NCI-H1092 treated with DMSO at 0.1 percent for 48 hours (cell line): ENCODE results near the gene PMM2.
"Not testable (repeated sequence)": the region's sequence is repeated elsewhere in the genome, so short reads cannot be mapped to it uniquely, and the experiment has no call there.

Experiments used
- DNase-seq: peaks from one replicate; lab custom pipeline; 2025; lab: John Stamatoyannopoulos, UW

The PMM2 gene

DNA sequence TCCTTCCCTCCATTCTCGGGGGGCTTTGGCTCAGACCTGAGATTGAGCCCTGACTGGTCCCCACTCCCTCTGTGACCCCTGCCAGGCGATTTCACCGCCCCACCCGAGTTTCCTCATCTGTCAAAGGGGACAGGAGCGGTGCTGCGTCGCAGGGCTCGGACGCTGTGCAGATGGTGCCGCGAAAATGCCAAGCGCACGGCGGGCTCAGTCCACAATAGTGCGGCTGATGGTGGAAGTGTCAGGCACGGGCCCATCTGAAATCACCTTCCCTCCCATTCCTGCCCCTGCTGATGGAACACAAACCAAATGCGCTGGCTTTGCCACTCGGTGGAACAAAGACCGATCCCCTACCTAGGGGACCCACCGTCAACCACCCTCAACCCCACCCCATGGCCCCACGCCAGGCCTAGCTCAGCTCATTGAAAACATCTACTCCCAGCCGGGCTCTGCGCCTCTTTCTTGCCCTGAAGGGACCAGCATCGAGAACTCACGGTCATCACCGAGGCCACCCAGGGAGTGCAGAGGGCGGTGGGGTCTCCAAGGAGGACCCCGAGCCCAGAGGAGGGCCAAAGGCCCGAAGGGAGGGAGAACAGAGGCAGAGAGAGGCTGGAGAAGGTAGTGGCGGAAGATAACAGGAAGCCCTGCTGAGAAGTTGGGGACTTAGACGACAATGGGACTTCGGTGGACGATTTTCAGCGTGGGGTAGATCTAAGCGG lies 69.7 kb downstream of the PMM2 start:
- peak; percentile 61 for DNase-seq

DNA sequence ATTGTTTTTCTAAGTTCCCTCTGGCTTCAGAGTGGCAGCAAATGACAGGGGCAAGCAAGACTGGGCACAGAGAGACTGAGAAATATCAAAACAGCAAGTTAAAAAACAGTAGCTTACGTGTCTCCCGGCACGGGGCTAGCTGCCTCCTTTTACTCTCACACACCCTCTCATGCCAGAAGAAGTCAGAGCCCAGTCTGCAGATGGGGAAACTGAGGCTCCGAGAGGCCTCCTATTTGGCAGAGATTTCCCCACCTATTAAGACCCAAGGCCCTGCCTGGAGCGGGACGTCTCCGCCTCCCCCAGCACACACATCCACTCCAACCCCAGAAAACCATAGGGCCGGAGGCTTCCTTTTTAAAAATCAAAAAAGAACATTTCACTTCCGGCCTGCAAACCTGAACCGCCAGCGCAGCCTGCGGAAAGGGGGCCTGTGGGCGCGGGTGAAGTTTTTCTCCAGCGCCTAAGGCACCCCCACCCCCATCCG lies 70.3 kb downstream of the PMM2 start:
- no peak for DNase-seq

DNA sequence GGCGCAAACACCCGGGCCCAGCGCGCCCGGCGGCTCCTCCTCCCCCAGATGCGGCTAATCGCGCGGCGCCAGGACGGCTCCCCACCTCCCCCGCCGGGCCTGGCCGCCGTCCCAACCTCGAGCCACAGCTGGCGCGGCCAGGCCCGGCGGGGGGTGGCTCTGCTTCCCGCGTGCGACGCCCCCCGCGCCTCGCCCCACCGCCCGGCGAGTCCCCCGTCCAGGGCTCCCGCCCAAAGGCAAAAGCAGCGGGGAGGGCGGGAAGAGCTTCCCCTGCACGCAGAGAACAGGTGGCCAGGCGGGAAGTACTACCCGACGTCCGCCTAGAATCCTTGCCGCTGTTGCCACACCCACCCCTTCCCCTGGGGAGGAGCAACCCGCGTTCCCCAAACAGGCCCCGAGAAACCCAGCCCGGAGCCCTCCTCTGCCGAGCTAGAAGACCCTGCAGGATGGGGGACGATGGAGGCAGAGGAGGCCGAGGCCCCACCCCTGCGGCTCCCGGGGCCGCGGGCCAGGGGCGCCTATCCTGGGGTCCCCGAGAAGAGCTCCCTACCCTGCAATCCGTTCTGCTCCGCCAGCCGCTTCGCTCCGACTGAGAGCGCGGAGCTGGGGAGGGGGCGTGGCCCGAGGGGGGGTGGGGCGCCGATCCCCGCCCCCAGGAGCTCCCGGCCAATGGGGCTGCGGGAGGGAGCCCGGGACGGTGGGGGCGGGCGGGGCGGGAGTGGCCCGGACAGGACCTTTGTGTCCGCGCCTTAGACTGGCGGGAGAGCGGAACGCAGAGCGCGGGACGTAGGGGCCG lies 71.0 kb downstream of the PMM2 start, which contains the start of gene CARHSP1:
CARHSP1 (minus strand) TSS at position 591 of the 796 bp plus-strand sequence. CDS start 9,678 bp downstream, outside the sequence.
- DNase-seq: peak; percentile 88

DNA sequence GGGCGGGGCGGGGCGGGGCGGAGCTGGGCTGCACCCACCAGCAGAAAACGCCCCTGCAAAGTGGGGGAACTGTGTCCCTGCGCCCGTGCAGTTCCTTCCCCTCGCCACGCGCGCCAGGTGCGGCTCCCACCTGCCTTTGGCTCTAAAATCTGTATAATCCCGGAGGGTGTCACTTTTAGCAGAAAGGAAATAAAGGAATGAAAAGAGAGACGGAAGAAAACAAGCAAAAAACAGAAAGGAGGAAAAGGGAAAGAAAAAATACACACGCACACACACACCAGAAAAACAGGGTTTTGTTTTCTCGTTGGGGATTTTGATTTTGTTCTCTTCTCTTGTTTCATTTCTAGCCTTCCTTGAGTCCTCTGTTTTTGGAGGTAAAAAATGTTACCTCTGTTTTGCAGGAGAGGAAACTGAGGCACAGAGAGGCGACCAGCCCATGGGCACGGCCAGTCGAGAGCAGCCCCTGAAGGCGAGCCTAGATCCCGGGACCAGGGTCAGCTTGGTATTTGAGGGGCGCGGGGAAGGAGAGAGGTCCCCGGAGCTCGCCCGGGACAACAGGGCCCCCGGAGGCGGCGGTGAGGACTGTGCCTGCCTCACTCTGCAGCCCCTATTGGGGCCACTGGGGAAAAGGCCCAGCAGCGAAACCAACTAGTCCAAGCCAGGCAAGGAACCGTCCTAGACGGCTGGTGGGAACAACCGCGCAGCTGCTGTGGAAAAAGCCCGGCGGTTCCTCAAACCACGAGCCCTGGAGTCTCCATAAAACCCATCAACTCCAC lies 71.8 kb downstream of the PMM2 start:
- DNase-seq: no peak

DNA sequence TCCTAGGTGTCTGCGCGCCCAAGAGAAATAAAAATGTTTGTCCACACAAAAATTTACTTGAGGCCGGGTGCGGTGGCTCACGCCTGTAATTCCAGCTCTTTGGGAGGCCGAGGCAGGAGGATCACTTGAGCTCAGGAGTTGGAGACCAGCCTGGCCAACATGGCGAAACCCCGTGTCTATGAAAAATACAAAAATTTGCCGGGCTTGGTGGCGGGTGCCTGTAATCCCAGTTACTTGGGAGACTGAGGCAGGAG lies 72.3 kb downstream of the PMM2 start:
- not testable (repeated sequence) for DNase-seq

GRCh38 chr16:8872071-8872470 lies 74.4 kb downstream of the PMM2 start:
- no peak for DNase-seq

- DNase-seq: no peak
Measured at GRCh38 chr16:8872967-8873865, 75.6 kb downstream of the PMM2 start.

DNA sequence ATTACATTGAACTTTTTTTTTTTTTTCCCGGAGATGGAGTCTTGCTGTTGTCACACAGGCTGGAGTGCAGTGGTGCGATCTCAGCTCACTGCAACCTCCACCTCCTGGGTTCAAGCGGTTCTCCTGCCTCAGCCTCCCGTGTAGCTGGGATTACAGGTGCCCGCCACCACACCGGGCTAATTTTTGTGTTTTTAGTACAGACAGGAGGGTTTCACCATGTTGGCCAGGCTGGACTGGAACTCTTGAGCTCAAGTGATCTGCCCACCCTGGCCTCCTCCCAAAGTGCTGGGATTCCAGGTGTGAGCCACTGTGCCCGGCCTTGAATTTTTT lies 76.2 kb downstream of the PMM2 start:
- not testable (repeated sequence) for DNase-seq

DNA sequence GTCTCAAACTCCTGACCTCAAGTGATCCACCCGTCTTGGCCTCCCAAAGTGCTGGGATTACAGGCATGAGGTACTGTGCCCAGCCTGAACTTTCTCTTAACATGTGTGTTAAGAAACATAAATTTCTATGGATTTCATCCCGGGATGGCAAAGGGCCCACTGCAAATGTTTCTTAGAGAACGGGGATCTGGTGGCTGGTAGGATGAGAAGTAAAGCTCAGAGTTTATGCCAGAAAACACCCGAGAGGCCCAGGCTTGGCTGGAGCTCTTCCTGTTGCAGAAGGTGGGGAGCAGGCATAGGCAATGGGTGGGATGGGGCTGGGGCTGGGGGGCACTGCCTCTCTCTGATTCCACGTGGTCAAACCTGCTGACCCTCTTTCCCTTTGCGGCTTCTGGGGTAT lies 76.7 kb downstream of the PMM2 start:
- DNase-seq: no peak

DNA sequence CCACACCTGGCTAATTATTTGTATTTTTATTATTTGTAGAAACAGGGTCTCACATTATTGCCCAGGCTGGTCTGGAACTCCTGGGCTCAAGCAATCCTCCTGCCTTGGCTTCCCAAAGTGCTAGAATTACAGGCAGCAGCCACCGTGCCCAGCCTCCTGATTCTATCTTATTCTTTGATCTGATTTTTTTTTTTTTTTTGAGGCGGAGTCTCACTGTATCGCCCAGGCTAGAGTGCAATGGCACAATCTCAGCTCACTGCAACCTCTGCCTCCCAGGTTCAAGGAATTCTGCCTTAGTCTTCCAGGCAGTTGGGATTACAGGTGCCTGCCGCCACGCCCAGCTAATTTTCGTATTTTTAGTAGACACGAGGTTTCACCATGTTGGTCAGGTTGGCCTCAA lies 77.7 kb downstream of the PMM2 start:
- DNase-seq: not testable (repeated sequence)

- no peak for DNase-seq
Measured at GRCh38 chr16:8877894-8878522, 80.4 kb downstream of the PMM2 start.

DNA sequence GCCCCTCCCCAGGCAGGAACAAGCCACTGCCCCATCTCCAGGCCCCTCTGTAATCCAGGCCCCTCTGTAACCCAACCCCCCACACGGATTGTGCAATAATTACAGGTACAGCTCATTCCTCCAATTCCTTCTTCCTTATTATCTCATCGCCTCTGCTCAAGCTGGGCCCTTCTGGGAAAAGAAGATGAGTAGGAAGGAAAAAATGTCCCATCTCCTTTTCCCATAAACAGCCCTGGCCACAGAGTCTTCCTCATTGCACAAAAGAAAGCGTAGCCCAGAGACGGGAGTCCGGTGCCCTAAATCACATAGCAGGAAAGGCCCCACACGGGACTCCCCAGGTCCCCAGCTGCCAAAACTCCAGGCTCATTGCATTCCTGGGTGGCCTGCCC lies 80.9 kb downstream of the PMM2 start:
- DNase-seq: no peak

DNA sequence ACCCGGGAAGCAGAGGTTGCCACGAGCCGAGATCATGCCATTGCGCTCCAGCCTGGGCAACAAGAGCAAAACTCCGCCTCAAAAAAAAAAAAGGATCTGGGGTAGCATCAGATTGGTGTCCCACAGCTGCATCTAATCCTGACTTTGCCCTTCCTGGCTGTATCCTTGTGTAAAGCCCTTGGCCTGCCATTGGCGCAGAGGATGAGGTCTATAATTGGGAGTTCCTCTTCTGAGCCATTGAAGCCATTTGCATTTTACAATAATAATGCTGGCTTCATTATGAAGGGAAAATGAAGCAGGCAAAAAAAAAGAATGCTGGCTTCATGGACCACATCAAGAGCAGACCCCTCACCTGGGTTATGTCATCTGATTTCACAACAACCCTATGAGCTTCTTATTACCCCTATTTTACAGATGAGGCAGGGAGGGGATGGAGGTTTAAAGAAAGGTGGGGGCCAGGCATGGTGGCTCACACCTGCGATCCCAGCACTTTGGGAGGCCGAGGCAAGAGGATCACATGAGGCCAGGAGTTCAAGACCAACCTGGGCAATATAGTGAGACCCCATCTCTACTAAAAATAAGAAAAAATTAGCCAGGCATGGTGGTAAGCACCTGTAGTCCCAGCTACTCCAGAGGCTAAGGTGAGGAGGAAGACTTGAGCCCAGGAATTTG lies 83.3 kb downstream of the PMM2 start:
- no peak for DNase-seq

DNA sequence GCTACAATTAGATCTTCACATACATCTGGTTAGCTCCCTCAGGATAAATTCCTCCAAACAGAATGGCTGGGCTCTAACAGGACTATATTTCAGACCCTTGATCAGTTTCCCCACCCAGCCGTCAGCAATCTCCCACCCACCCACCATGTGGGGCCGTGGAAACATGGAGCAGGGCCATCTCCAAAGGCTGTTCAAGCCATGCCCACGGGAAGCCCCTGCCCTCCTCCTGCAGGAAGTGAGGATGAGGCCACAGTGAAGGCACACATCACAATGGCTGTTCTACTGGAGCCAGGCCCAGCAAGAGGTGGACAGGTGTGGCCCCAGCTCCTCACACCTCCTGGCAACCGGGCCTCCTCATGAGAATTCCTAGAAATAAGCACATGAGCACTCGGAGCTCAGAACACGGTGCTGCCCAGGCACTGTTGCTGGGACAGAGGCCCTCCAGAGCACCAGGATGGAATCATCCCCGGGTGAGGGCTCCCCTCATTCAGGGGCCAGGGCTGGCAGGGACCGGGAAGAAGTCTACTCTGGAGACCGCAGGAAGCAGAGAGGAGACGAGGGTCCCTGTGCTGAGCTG lies 84.5 kb downstream of the PMM2 start, which contains the start of gene LITAFD:
LITAFD (plus strand) TSS at position 311 of the 577 bp plus-strand sequence. CDS start 2,005 bp downstream, outside the sequence.
- no peak for DNase-seq

GRCh38 chr16:8882725-8883377 lies 85.2 kb downstream of the PMM2 start:
- DNase-seq: no peak

GRCh38 chr16:8885674-8886592 lies 88.3 kb downstream of the PMM2 start:
- peak; percentile 31 for DNase-seq

DNA sequence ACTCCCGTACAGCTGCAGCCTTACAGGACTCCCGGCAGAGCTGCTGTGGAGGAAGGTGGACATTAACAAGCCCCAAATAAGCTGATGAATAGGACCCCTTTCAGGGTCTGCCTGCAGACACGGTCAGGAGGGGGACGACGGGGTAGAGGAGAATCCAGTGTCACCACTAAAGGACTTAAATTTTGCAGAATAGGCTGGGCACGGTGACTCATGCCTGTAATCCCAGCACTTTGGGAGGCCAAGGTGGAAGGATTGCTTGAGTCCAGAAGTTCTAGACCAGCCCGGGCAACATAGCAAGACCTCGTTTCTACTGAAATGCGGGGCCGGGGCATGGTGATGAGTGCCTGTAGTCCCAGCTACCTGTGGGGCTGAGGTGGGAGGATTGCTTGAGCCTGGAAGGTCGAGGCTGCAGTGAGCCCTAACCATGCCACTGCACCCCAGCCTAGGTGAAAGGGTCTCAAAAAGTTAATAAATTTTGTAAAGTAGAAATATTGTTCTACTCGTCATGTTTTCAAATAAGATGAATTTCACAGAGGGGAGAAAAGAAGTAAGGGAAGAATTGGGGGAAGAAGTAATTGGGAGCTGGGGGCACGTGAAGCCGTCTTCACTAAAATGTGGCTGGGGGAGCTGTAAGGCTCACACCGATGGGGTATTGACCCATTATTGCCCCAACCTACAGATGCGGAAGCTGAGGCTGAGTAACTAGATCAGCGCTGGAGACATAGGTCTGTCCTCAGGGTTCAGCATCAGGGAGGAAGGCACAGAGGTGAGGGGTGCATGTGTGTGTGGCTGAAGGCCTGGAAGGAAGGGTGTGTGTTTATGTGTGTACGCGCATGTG lies 89.2 kb downstream of the PMM2 start:
- no peak for DNase-seq

DNA sequence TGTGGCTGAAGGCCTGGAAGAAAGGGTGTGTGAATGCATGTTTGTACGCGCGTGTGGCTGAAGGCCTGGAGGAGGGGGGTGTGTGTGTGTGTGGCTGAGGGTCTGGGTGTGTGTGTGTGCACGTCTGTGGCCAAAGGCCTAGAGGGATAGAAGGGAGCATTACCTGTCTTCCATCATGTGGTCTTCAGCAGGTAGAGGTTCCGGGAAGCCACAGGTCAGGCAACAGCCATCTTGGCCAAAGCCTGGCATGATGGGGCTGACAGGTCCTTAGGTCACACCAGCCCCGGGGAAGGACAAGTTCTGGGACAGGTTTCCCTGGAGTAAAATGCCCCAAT lies 89.8 kb downstream of the PMM2 start:
- no peak for DNase-seq
